ENCODE measurements around the gene PTP4A2.

- TF ChIP-seq CTCF (IDR thresholded peaks at IDR 0.05 in 4 of 5, conservative IDR thresholded peaks at IDR 0.05 in 1 of 5) (no peak), POLR2A (IDR thresholded peaks at IDR 0.05) (no peak)
Measured at GRCh38 chr1:31870086-31870736, 68.0 kb downstream of the PTP4A2 start.
